ENCODE results near the gene METRNL.

DNA sequence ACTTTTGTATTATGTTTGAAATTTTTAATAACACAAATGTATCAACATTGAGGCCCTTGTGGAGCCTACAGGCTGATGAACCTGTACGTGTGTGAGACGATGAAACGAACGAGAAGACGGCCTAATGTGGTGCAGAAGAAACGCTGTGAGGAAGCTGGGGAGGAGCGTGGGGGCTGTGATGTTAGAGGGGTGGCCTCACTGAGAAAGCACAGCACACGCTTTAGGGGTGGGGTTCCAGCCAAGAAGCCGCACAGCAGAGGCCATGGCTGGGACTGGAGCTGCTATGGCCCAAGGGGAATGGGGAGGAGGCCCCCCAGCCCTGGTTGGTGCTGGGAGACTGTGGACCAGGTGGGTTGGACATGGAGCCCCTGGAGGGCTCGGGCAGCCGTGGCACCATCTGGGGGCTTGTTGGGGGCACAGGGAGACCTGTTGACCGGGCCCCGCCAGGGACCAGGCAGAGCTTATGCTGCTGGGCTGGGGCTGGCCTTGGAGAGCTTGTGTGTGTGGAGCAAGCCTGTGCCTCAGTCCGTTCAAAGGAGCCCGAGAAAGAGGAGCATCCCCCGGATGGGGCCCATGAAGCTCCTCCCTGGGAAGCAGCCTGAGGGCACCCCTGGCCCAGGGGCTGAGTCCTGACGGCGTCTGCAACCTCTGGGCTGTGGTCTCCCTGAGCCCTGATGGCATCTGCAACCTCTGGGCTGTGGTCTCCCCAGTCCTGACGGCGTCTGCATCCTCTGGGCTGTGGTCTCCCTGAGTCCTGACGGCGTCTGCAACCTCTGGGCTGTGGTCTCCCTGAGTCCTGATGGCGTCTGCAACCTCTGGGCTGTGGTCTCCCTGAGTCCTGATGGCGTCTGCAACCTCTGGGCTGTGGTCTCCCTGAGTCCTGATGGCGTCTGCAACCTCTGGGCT, 44.7 kb downstream of the METRNL start:
- no peak for TF ChIP-seq CTCF (IDR thresholded peaks at IDR 0.05; ENCODE audit: low read length)
- no peak for TF ChIP-seq EZH2 (optimal IDR thresholded peaks at IDR 0.05; ENCODE audit: low read depth, low read length)

All from MM.1S (cell line).